ENCODE data around the gene SDHC.

DNA sequence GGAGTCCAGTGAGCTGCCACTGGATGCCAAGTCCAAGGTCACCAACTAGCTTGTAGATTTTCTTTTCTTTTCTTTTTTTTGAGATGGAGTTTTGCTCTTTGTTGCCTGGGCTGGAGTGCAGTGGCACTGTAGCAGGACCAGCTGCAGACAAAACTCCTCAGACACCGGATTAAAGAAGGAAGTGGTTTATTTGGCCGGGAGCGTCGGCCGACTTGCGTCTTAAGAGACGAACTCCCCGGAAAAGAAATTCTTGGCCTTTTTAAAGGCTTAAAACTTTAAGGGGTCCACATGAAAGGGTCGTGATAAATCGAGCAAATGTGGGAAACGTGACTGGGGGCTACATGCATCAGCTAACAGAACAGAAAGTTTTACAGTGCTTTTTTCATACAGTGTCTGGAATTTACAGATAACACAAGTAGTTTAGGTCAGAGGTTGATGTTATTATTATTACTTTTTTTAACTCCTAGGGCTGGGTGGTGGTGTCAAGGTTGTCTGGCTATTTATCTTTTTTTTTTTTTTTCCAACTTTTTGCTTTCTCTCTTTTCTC lies 89.9 kb downstream of the SDHC start:
- TF ChIP-seq CTCF (IDR thresholded peaks at IDR 0.05; ENCODE audit: poor library complexity) (no peak), EZH2phosphoT487 (IDR thresholded peaks at IDR 0.05; ENCODE audit: low read depth, severe bottlenecking, unreplicated experiment) (no peak), EZH2 (IDR thresholded peaks at IDR 0.05; ENCODE audit: borderline replicate concordance) (no peak)
